Stomach (tissue), 4 donors: Measurements from ENCODE around the gene RPRD1B.
"Not testable (repeated sequence)": the region's sequence is repeated elsewhere in the genome, so short reads cannot be mapped to it uniquely, and the experiment has no call there.

Experiments used
- CTCF ChIP-seq, 7 experiments: fragments of 450-650 bp in 4 of 7; fragments of 200-600 bp in 3 of 7; sonication (generic) in 3 of 7; IDR thresholded peaks; one replicate each; pipeline ENCODE4 v1.5.1; 2016 to 2019; ENCODE audit warnings: antibody characterized with exemption in 7 of 7, control low read depth in 2 of 7, mild to moderate bottlenecking in 1 of 7
- POLR2A ChIP-seq, 4 donors: fragments of 450-650 bp; IDR thresholded peaks; one replicate each; pipeline ENCODE4 v1.6.1; 2016; ENCODE audit warnings: antibody characterized with exemption in 4 of 4, control low read depth in 2 of 4, mild to moderate bottlenecking in 1 of 4, moderate library complexity in 1 of 4

GRCh38 chr20:38107386-38107785 is 73.8 kb downstream of the RPRD1B start:
- TF ChIP-seq POLR2A, CTCF (IDR thresholded peaks at IDR 0.05): not testable (repeated sequence)
